Measurements from ENCODE around the gene EPB41. TPM values are rescaled to one million over a fixed set of nuclear protein-coding genes. Genes with fewer than 3 reads are reported as not detected.

Gene EPB41
- total and polyA plus RNA-seq, 2 donors (not counting 3 experiments of a cell fraction or from before 2014, with no cell fraction given) = 22.3 to 45.7 TPM

DNA sequence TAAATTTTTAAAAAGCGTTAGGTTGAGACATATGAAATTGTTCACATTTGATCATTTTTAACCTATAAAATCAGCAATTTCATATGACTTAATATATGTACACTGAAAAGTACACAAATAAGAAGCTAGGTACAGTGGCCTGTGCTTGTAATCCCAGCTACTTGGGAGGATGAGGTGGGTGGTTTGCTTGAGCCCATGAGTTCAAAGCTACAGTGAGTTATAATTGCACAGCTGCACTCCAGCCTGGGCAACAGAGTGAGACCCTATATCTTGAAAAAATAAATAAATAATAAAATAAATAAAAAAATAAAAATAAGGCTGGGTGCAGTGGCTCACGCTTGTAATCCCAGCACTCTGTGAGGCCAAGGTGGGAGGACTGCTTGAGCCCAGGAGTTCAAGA is 5.2 kb upstream of the EPB41 start:
- BruUV-seq (replicated peaks) = no TSS peak
- TF ChIP-seq, protein P1, sequence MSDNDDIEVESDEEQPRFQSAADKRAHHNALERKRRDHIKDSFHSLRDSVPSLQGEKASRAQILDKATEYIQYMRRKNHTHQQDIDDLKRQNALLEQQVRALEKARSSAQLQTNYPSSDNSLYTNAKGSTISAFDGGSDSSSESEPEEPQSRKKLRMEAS (IDR thresholded peaks at IDR 0.05; ENCODE audit: insufficient read depth, insufficient read length) = no peak
- TF ChIP-seq FOS (IDR thresholded peaks at IDR 0.05; ENCODE audit: borderline replicate concordance, insufficient read depth, low read length) (no peak), EZH2 (IDR thresholded peaks at IDR 0.05; ENCODE audit: borderline replicate concordance, low read depth, low read length, severe bottlenecking) (no peak), JUN (IDR thresholded peaks at IDR 0.05; ENCODE audit: borderline replicate concordance, insufficient read depth, insufficient read length, low read depth) (no peak), POLR2A (IDR thresholded peaks at IDR 0.05; ENCODE audit: low read depth, low read length) (no peak), POLR2AphosphoS5 (IDR thresholded peaks at IDR 0.05; ENCODE audit: insufficient read depth, low read depth, low read length) (no peak), MYC (IDR thresholded peaks at IDR 0.05; ENCODE audit: low read depth, low read length) (no peak), GATA2 (IDR thresholded peaks at IDR 0.05; ENCODE audit: insufficient read depth, insufficient read length, low read depth, low read length) (no peak)
- TF ChIP-seq, protein P2, sequence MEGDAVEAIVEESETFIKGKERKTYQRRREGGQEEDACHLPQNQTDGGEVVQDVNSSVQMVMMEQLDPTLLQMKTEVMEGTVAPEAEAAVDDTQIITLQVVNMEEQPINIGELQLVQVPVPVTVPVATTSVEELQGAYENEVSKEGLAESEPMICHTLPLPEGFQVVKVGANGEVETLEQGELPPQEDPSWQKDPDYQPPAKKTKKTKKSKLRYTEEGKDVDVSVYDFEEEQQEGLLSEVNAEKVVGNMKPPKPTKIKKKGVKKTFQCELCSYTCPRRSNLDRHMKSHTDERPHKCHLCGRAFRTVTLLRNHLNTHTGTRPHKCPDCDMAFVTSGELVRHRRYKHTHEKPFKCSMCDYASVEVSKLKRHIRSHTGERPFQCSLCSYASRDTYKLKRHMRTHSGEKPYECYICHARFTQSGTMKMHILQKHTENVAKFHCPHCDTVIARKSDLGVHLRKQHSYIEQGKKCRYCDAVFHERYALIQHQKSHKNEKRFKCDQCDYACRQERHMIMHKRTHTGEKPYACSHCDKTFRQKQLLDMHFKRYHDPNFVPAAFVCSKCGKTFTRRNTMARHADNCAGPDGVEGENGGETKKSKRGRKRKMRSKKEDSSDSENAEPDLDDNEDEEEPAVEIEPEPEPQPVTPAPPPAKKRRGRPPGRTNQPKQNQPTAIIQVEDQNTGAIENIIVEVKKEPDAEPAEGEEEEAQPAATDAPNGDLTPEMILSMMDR (IDR thresholded peaks at IDR 0.05; ENCODE audit: extremely low read depth in 1 of 2, insufficient read depth in 1 of 2, low read depth in 1 of 2, low read length in 2 of 2) = no peak

More for the DNA sequence above, 5.2 kb upstream of the EPB41 start:
- Histone ChIP-seq H4K20me1 (replicated peaks; ENCODE audit: control insufficient read depth, extremely low read depth, insufficient read depth, low read length) (no peaks in the 10 kb centered on the region), H3K4me3 (replicated peaks in 1 of 3; ENCODE audit: insufficient read depth in 1 of 3, low read depth in 1 of 3, low read length in 3 of 3) (no peak overlapping the region), H3K9ac (replicated peaks; ENCODE audit: extremely low read depth, insufficient read depth, low read length) (no peak overlapping the region), H2AFZ (ENCODE audit: low read depth, low read length) (no peak overlapping the region), H3K4me1 (ENCODE audit: control insufficient read depth, extremely low read depth, insufficient read depth, low read length) (peaks cover 5% of the 10 kb centered on the region), H3K27ac (ENCODE audit: insufficient read depth, low read depth, low read length) (no peak overlapping the region), H3K4me2 (ENCODE audit: insufficient read depth, low read length) (no peak overlapping the region), H3K9me1 (replicated peaks; ENCODE audit: control insufficient read depth, extremely low read depth, insufficient read depth, low read length) (no peaks in the 10 kb centered on the region), H3K36me3 (ENCODE audit: control insufficient read depth in 2 of 2, extremely low read depth in 1 of 2, insufficient read depth in 2 of 2, low read length in 2 of 2) (no peaks in the 10 kb centered on the region), H3K27me3 (ENCODE audit: control insufficient read depth in 2 of 2, insufficient read depth in 2 of 2, low read length in 2 of 2) (no peaks in the 10 kb centered on the region), H3K9me3 (replicated peaks; ENCODE audit: control insufficient read depth, insufficient read depth, low read length) (no peaks in the 10 kb centered on the region), H3K79me2 (ENCODE audit: control insufficient read depth, insufficient read depth, low read length) (no peaks in the 10 kb centered on the region)
- POLR2A ChIA-PET = no interaction called here
- intact Hi-C loops (cut with micrococcal nuclease) = no loop called here
- DNase-seq (ENCODE audit: low read depth, low spot score) = no peak
- dilution Hi-C loops (cut with MboI; ENCODE audit: extremely low pct_ligation_motif_present, low sequenced_read_pairs) = no loop called here
- no peak for FAIRE-seq
- CTCF ChIA-PET = interaction anchor here (0.7 kb wide), 1 partner anchor 16 kb away, joined by 5 read pairs; no protein-coding TSS in a partner anchor

Data from endothelial cell of umbilical vein (primary cell).